ENCODE results near the gene BACH2.
"Not testable (repeated sequence)": the region's sequence is repeated elsewhere in the genome, so short reads cannot be mapped to it uniquely, and the experiment has no call there.

The BACH2 gene

GRCh38 chr6:90131614-90132423 is 164.8 kb downstream of the BACH2 start:
- DNase-seq, result peak in 11 of 58 donors; percentile 3 to 70 (median 11)

- no peak for DNase-seq
Observed at GRCh38 chr6:90131125-90131524, 165.5 kb downstream of the BACH2 start.

GRCh38 chr6:90128687-90129086 is 168.0 kb downstream of the BACH2 start:
- not testable (repeated sequence) for DNase-seq

- no peak for DNase-seq
Observed at GRCh38 chr6:90127595-90127994, 169.0 kb downstream of the BACH2 start.

- no peak for DNase-seq
Observed at GRCh38 chr6:90126839-90127238, 169.8 kb downstream of the BACH2 start.

- DNase-seq, result peak in 1 of 58 donors; percentile 8
Observed at GRCh38 chr6:90126181-90126580, 170.5 kb downstream of the BACH2 start.

- no peak for DNase-seq
Observed at GRCh38 chr6:90124874-90125510, 171.7 kb downstream of the BACH2 start.

- DNase-seq, result no peak
Observed at GRCh38 chr6:90123831-90124230, 172.8 kb downstream of the BACH2 start.

- no peak for DNase-seq
Observed at GRCh38 chr6:90121982-90122381, 174.7 kb downstream of the BACH2 start.

- no peak for DNase-seq
Observed at GRCh38 chr6:90120327-90120726, 176.3 kb downstream of the BACH2 start.

GRCh38 chr6:90119618-90120017 is 177.0 kb downstream of the BACH2 start:
- DNase-seq, result no peak

GRCh38 chr6:90118581-90118980 is 178.1 kb downstream of the BACH2 start:
- no peak for DNase-seq

- DNase-seq, result no peak
Observed at GRCh38 chr6:90118069-90118468, 178.6 kb downstream of the BACH2 start.

GRCh38 chr6:90116126-90116525 is 180.5 kb downstream of the BACH2 start:
- not testable (repeated sequence) for DNase-seq

GRCh38 chr6:90113389-90113788 is 183.3 kb downstream of the BACH2 start:
- DNase-seq, result no peak

- no peak for DNase-seq
Observed at GRCh38 chr6:90111387-90111786, 185.3 kb downstream of the BACH2 start.

- no peak for DNase-seq
Observed at GRCh38 chr6:90110971-90111370, 185.7 kb downstream of the BACH2 start.

- no peak for DNase-seq
Observed at GRCh38 chr6:90109141-90109540, 187.5 kb downstream of the BACH2 start.

- DNase-seq, result no peak
Observed at GRCh38 chr6:90107771-90108282, 188.8 kb downstream of the BACH2 start.

- DNase-seq, result no peak
Observed at GRCh38 chr6:90107371-90107770, 189.3 kb downstream of the BACH2 start.

- no peak for DNase-seq
Observed at GRCh38 chr6:90106449-90106848, 190.2 kb downstream of the BACH2 start.

- no peak for DNase-seq
Observed at GRCh38 chr6:90105506-90106170, 191.0 kb downstream of the BACH2 start.
